ENCODE results near the gene TMEM132A. TPM values are rescaled to one million over a fixed set of nuclear protein-coding genes. Genes with fewer than 3 reads are reported as not detected.

Gene TMEM132A
- total RNA-seq, 1 donor from 2014 or later = 218 TPM

- no peak for TF ChIP-seq CTCF (conservative IDR thresholded peaks at IDR 0.05)
- H3K27me3 Mint-ChIP-seq = no peaks in the 10 kb centered on the region
- no peak overlapping the region for H3K27ac Mint-ChIP-seq
- no peaks in the 10 kb centered on the region for H3K9me3 Mint-ChIP-seq
- H3K4me1 Mint-ChIP-seq (ENCODE audit: unreplicated experiment) = peaks cover 11% of the 10 kb centered on the region
- H3K4me3 Mint-ChIP-seq = no peak overlapping the region
- DNase-seq (ENCODE audit: extremely low spot score, unreplicated experiment) = no peak
- H3K36me3 Mint-ChIP-seq = peaks cover 8% of the 10 kb centered on the region
Observed at GRCh38 chr11:60928563-60929001, 4.3 kb downstream of the TMEM132A start.

- no peaks in the 10 kb centered on the region for H3K27me3 Mint-ChIP-seq
- no peak overlapping the region for H3K4me3 Mint-ChIP-seq
- H3K36me3 Mint-ChIP-seq = peaks cover 13% of the 10 kb centered on the region
- peak overlapping the region; percentile 67 for H3K27ac Mint-ChIP-seq
- DNase-seq (ENCODE audit: extremely low spot score, unreplicated experiment) = no peak
- H3K4me1 Mint-ChIP-seq (ENCODE audit: unreplicated experiment) = peaks cover 11% of the 10 kb centered on the region
- TF ChIP-seq CTCF (conservative IDR thresholded peaks at IDR 0.05) = no peak
- H3K9me3 Mint-ChIP-seq = no peaks in the 10 kb centered on the region
Observed at GRCh38 chr11:60929764-60930163, 5.5 kb downstream of the TMEM132A start.

GRCh38 chr11:60930394-60930793 is 6.1 kb downstream of the TMEM132A start:
- TF ChIP-seq CTCF (conservative IDR thresholded peaks at IDR 0.05) = no peak
- Mint-ChIP-seq H3K36me3 (peaks cover 13% of the 10 kb centered on the region), H3K4me1 (ENCODE audit: unreplicated experiment) (peaks cover 8% of the 10 kb centered on the region), H3K27ac (no peak overlapping the region), H3K27me3 (no peaks in the 10 kb centered on the region), H3K4me3 (no peak overlapping the region), H3K9me3 (no peaks in the 10 kb centered on the region)
- DNase-seq (ENCODE audit: extremely low spot score, unreplicated experiment) = no peak

GRCh38 chr11:60931917-60932316 is 7.7 kb downstream of the TMEM132A start:
- no peak for DNase-seq (ENCODE audit: extremely low spot score, unreplicated experiment)
- no peaks in the 10 kb centered on the region for H3K4me1 Mint-ChIP-seq (ENCODE audit: unreplicated experiment)
- H3K9me3 Mint-ChIP-seq = no peaks in the 10 kb centered on the region
- TF ChIP-seq CTCF (conservative IDR thresholded peaks at IDR 0.05) = no peak
- no peaks in the 10 kb centered on the region for H3K27me3 Mint-ChIP-seq
- H3K4me3 Mint-ChIP-seq = no peak overlapping the region
- H3K36me3 Mint-ChIP-seq = peaks cover 10% of the 10 kb centered on the region
- no peak overlapping the region for H3K27ac Mint-ChIP-seq

GRCh38 chr11:60932605-60933356 is 8.5 kb downstream of the TMEM132A start:
- H3K4me3 Mint-ChIP-seq = no peak overlapping the region
- no peaks in the 10 kb centered on the region for H3K27me3 Mint-ChIP-seq
- H3K4me1 Mint-ChIP-seq (ENCODE audit: unreplicated experiment) = no peaks in the 10 kb centered on the region
- H3K36me3 Mint-ChIP-seq = peaks cover 14% of the 10 kb centered on the region
- H3K27ac Mint-ChIP-seq = no peak overlapping the region
- H3K9me3 Mint-ChIP-seq = no peaks in the 10 kb centered on the region
- DNase-seq (ENCODE audit: extremely low spot score, unreplicated experiment) = no peak
- no peak for TF ChIP-seq CTCF (conservative IDR thresholded peaks at IDR 0.05)

All from type B pancreatic cell (in vitro differentiated cells).